ENCODE results near the gene DCAF6. TPM values are rescaled to one million over a fixed set of nuclear protein-coding genes. Genes with fewer than 3 reads are reported as not detected.

DCAF6 gene
- total RNA-seq, 1 experiment from 2014 or later: 31.9 TPM

- DNase-seq (ENCODE audit: low spot score): no peak
- intact Hi-C loops (cut with micrococcal nuclease; ENCODE audit: unreplicated experiment): no loop called here
- no peak overlapping the region for H3K4me3 ChIP-seq (ENCODE audit: low read depth, low read length, poor library complexity, severe bottlenecking)
- H3K9me3 ChIP-seq (ENCODE audit: low read depth, low read length, poor library complexity, severe bottlenecking): no peaks in the 10 kb centered on the region
- ChIA-PET CTCF (no interaction called here), POLR2A (ENCODE audit: low non-redundant PET) (no interaction called here)
- H3K27ac ChIP-seq (ENCODE audit: low read depth, low read length, poor library complexity, severe bottlenecking): no peak overlapping the region
- no peak for TF ChIP-seq EZH2 (IDR thresholded peaks at IDR 0.05; ENCODE audit: borderline replicate concordance, low read depth, low read length, poor library complexity, severe bottlenecking)
- TF ChIP-seq, protein P1, sequence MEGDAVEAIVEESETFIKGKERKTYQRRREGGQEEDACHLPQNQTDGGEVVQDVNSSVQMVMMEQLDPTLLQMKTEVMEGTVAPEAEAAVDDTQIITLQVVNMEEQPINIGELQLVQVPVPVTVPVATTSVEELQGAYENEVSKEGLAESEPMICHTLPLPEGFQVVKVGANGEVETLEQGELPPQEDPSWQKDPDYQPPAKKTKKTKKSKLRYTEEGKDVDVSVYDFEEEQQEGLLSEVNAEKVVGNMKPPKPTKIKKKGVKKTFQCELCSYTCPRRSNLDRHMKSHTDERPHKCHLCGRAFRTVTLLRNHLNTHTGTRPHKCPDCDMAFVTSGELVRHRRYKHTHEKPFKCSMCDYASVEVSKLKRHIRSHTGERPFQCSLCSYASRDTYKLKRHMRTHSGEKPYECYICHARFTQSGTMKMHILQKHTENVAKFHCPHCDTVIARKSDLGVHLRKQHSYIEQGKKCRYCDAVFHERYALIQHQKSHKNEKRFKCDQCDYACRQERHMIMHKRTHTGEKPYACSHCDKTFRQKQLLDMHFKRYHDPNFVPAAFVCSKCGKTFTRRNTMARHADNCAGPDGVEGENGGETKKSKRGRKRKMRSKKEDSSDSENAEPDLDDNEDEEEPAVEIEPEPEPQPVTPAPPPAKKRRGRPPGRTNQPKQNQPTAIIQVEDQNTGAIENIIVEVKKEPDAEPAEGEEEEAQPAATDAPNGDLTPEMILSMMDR (conservative IDR thresholded peaks at IDR 0.05; ENCODE audit: low read depth, low read length): no peak
- BruUV-seq (replicated peaks): no TSS peak
- H3K36me3 ChIP-seq (ENCODE audit: insufficient read depth, low read length, poor library complexity, severe bottlenecking): peaks cover 35% of the 10 kb centered on the region
- no peaks in the 10 kb centered on the region for H3K4me1 ChIP-seq (ENCODE audit: insufficient read depth, low read length, poor library complexity, severe bottlenecking)
- no peaks in the 10 kb centered on the region for H3K27me3 ChIP-seq (replicated peaks; ENCODE audit: insufficient read depth, low read depth, low read length, poor library complexity)
Measured at GRCh38 chr1:168069384-168069783, 132.9 kb downstream of the DCAF6 start.

DNA sequence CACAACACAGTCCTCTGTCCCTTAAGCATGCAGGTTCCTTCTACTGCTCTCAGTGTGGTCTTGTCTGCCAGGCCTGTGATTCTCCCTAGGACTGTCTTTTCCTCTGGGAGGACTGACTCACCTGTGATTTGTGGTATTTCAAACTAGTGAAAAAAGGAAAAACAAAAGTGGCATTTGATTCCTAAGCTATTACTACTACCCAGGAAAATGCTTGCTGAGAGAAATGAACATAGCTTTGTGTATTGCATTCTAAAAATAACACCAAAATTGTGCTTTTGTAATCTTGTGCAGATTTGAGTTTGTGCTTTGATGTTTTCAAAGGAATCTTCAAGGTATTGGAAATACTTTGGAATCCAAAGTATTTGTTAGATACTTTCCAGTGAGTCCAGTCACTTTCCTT, 143.3 kb downstream of the DCAF6 start:
- TF ChIP-seq, protein P1 (conservative IDR thresholded peaks at IDR 0.05; ENCODE audit: low read depth, low read length): no peak
- no peak for TF ChIP-seq EZH2 (IDR thresholded peaks at IDR 0.05; ENCODE audit: borderline replicate concordance, low read depth, low read length, poor library complexity, severe bottlenecking)
- H3K4me3 ChIP-seq (ENCODE audit: low read depth, low read length, poor library complexity, severe bottlenecking): no peak overlapping the region
- no peaks in the 10 kb centered on the region for H3K9me3 ChIP-seq (ENCODE audit: low read depth, low read length, poor library complexity, severe bottlenecking)
- CTCF ChIA-PET: no interaction called here
- intact Hi-C loops (cut with micrococcal nuclease; ENCODE audit: unreplicated experiment): loop anchor here (10.0 kb wide), 1 partner anchor 275 kb away; no protein-coding TSS in a partner anchor
- BruUV-seq (replicated peaks): no TSS peak
- POLR2A ChIA-PET (ENCODE audit: low non-redundant PET): no interaction called here
- no peak for DNase-seq (ENCODE audit: low spot score)
- peaks cover 4% of the 10 kb centered on the region for H3K36me3 ChIP-seq (ENCODE audit: insufficient read depth, low read length, poor library complexity, severe bottlenecking)
- no peaks in the 10 kb centered on the region for H3K4me1 ChIP-seq (ENCODE audit: insufficient read depth, low read length, poor library complexity, severe bottlenecking)
- H3K27ac ChIP-seq (ENCODE audit: low read depth, low read length, poor library complexity, severe bottlenecking): no peak overlapping the region
- no peaks in the 10 kb centered on the region for H3K27me3 ChIP-seq (replicated peaks; ENCODE audit: insufficient read depth, low read depth, low read length, poor library complexity)

DNA sequence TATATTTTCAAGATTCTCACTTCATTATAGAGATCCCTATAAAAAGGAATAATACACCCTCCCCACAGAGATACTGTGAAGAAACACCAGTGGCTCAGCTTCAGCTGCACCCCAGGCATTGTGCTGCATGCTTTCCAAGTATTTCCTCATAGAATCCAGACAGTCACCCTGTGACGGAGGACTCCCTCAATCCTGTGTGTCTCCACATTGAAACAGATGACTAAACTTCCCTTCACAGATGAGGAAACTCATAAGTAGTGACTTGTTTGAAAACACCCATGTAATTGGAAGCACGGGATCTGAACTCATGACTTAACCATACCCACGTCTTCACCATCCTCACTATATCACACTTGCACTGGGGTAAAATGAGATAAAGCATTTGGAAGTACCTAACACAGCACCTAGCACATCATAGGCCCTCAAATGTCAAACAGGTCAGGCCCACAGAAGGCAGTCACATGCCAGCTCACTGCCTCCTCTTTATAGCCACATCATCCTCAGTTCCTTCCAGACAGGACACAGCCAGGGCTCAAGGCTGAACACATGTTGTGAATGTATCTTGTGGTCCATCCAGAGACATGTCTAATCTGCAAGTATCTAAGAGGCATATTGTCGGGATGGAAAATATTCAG, 145.0 kb downstream of the DCAF6 start:
- TF ChIP-seq, protein P1 (conservative IDR thresholded peaks at IDR 0.05; ENCODE audit: low read depth, low read length): no peak
- no peak for TF ChIP-seq EZH2 (IDR thresholded peaks at IDR 0.05; ENCODE audit: borderline replicate concordance, low read depth, low read length, poor library complexity, severe bottlenecking)
- Histone ChIP-seq H3K4me1 (ENCODE audit: insufficient read depth, low read length, poor library complexity, severe bottlenecking) (no peaks in the 10 kb centered on the region), H3K9me3 (ENCODE audit: low read depth, low read length, poor library complexity, severe bottlenecking) (no peaks in the 10 kb centered on the region), H3K27me3 (replicated peaks; ENCODE audit: insufficient read depth, low read depth, low read length, poor library complexity) (no peaks in the 10 kb centered on the region), H3K4me3 (ENCODE audit: low read depth, low read length, poor library complexity, severe bottlenecking) (no peak overlapping the region), H3K27ac (ENCODE audit: low read depth, low read length, poor library complexity, severe bottlenecking) (no peak overlapping the region), H3K36me3 (ENCODE audit: insufficient read depth, low read length, poor library complexity, severe bottlenecking) (no peaks in the 10 kb centered on the region)
- ChIA-PET POLR2A (ENCODE audit: low non-redundant PET) (no interaction called here), CTCF (interaction anchor here (0.7 to 1.3 kb wide), 7 partner anchors 9 to 481 kb away, joined by 3 to 7 read pairs (median 4); no protein-coding TSS in a partner anchor)
- BruUV-seq (replicated peaks): no TSS peak
- no peak for DNase-seq (ENCODE audit: low spot score)
- intact Hi-C loops (cut with micrococcal nuclease; ENCODE audit: unreplicated experiment): loop anchor here (2.0 to 10.0 kb wide), 2 partner anchors 277 to 361 kb away; partner anchors contain the start of gene MPZL1
